D341Med (cell line): ENCODE data around the gene KLHL26.

Experiments used
- DNase-seq: peaks from one replicate; pipeline ENCODE4 v3.0.0; 2012; ENCODE audit warnings: low spot score

Gene KLHL26

GRCh38 chr19:18715416-18715815 lies 78.6 kb downstream of the KLHL26 start:
- DNase-seq: no peak

- DNase-seq: no peak
Measured at GRCh38 chr19:18716857-18717256, 80.0 kb downstream of the KLHL26 start.

GRCh38 chr19:18717601-18718000 lies 80.8 kb downstream of the KLHL26 start:
- no peak for DNase-seq

GRCh38 chr19:18718015-18718526 lies 81.2 kb downstream of the KLHL26 start:
- DNase-seq: no peak

GRCh38 chr19:18718846-18719458 lies 82.1 kb downstream of the KLHL26 start:
- DNase-seq: no peak

- no peak for DNase-seq
Measured at GRCh38 chr19:18719541-18719940, 82.7 kb downstream of the KLHL26 start.
